GM23248 (cell line): ENCODE results near the gene THTPA.

Experiments used
- EZH2 ChIP-seq: fragments of 200-600 bp; sonication (generic); IDR thresholded peaks from 2 replicates; pipeline ENCODE4 v1.6.1; 2018; ENCODE audit warnings: antibody characterized with exemption, mild to moderate bottlenecking; ENCODE audit not compliant: insufficient read depth, poor library complexity, severe bottlenecking
- EZH2phosphoT487 ChIP-seq: fragments of 200-600 bp; sonication (generic); IDR thresholded peaks from 2 replicates; pipeline ENCODE4 v1.6.1; 2018; ENCODE audit warnings: antibody characterized with exemption, moderate library complexity, mild to moderate bottlenecking, low read depth; ENCODE audit not compliant: insufficient read depth

- TF ChIP-seq EZH2phosphoT487 (no peak), EZH2 (no peak)
Observed at GRCh38 chr14:23600322-23600707, 44.2 kb downstream of the THTPA start.
